OCI-LY7 (cell line): Measurements from ENCODE around the gene CALD1. TPM values are rescaled to one million over a fixed set of nuclear protein-coding genes. Genes with fewer than 3 reads are reported as not detected.
A peak's percentile ranks its signal among the peaks of the same experiment; 100 is the strongest.

ENCODE experiments used
- BruUV-seq: library from RNA; stranded (reverse); fragments of 400-500 nt; replicated peaks from 2 replicates; lab custom pipeline; 2021; lab: Mats Ljungman, UMichigan
- CTCF ChIA-PET: fragments of 300-600 bp; sonication (Branson Sonifier 250); formaldehyde crosslinking; loops from one replicate; lab custom pipeline; 2022; ENCODE audit warnings: antibody characterized with exemption; ENCODE audit not compliant: unreplicated experiment; lab: Charles Lee
- POLR2A ChIA-PET: fragments of 300-600 bp; sonication (Branson Sonifier 250); formaldehyde crosslinking; loops from one replicate; lab custom pipeline; 2022; ENCODE audit warnings: antibody characterized with exemption; lab: Charles Lee
- DNase-seq: peaks from one replicate; pipeline ENCODE4 v3.0.0-alpha.2; 2015; ENCODE audit warnings: low spot score
- H2AFZ ChIP-seq: fragments of 200-600 bp; sonication (generic), shearing (Covaris generic); 2 replicates; pipeline ENCODE4 v1.6.1; 2014; ENCODE audit warnings: mild to moderate bottlenecking, antibody characterized with exemption, low read length, moderate library complexity
- H3K27ac ChIP-seq: fragments of 200-600 bp; sonication (generic); 2 replicates; pipeline ENCODE4 v1.5.1; 2014; ENCODE audit warnings: mixed run types, low read depth, mild to moderate bottlenecking, moderate library complexity, low read length, inconsistent platforms; ENCODE audit not compliant: poor library complexity, severe bottlenecking
- H3K36me3 ChIP-seq: fragments of 200-600 bp; sonication (generic); 2 replicates; pipeline ENCODE4 v1.6.1; 2014; ENCODE audit warnings: mild to moderate bottlenecking, antibody characterized with exemption, low read length, moderate library complexity, mixed read lengths; ENCODE audit not compliant: insufficient read depth
- H3K4me1 ChIP-seq: fragments of 200-600 bp; sonication (generic); 2 replicates; pipeline ENCODE4 v1.5.1; 2014; ENCODE audit warnings: mild to moderate bottlenecking, low read length; ENCODE audit not compliant: insufficient read depth, poor library complexity, severe bottlenecking
- H3K4me2 ChIP-seq: fragments of 200-600 bp; sonication (generic); 2 replicates; pipeline ENCODE4 v1.6.1; 2014; ENCODE audit warnings: mild to moderate bottlenecking, low read length
- H3K4me3 ChIP-seq: fragments of 200-600 bp; sonication (generic); 2 replicates; pipeline ENCODE4 v1.5.1; 2014; ENCODE audit warnings: mild to moderate bottlenecking, low read depth, low read length; ENCODE audit not compliant: poor library complexity, severe bottlenecking
- H3K79me2 ChIP-seq: fragments of 200-600 bp; sonication (generic); 2 replicates; pipeline ENCODE4 v1.6.1; 2016; ENCODE audit warnings: low read depth, mild to moderate bottlenecking, low read length, moderate library complexity, mixed read lengths; ENCODE audit not compliant: insufficient read depth
- H3K9me2 ChIP-seq: fragments of 200-600 bp; sonication (generic); 2 replicates; pipeline ENCODE4 v1.6.1; 2016; ENCODE audit warnings: mild to moderate bottlenecking, low read length, mixed read lengths; ENCODE audit not compliant: insufficient read depth
- H3K9me3 ChIP-seq: fragments of 200-600 bp; sonication (generic); 2 replicates; pipeline ENCODE4 v1.6.1; 2014; ENCODE audit warnings: mild to moderate bottlenecking, mixed run types, low read length, mixed read lengths
- H4K20me1 ChIP-seq: fragments of 200-600 bp; sonication (generic); 2 replicates; pipeline ENCODE4 v1.6.1; 2014; ENCODE audit warnings: mild to moderate bottlenecking, antibody characterized with exemption, low read length, moderate library complexity, mixed read lengths; ENCODE audit not compliant: insufficient read depth
- EZH2phosphoT487 ChIP-seq: fragments of 200-600 bp; sonication (generic); IDR thresholded peaks from 2 replicates; pipeline ENCODE4 v1.6.1; 2018; ENCODE audit warnings: low read depth, borderline replicate concordance, mild to moderate bottlenecking, mixed run types, antibody characterized with exemption, low read length, moderate library complexity, mixed read lengths
- intact Hi-C: fragments of 100-400 bp; cut with micrococcal nuclease; formaldehyde crosslinking; loops from one replicate; pipeline ENCODE4 v1.10.0; 2022; ENCODE audit not compliant: unreplicated experiment
- total RNA-seq, 2 experiments: library from RNA; depleted of rRNA in 1 of 2; stranded (reverse); fragments of >200 nt in 1 of 2; shearing (Covaris generic) in 1 of 2; gene quantifications; 2 replicates each; pipeline ENCODE4 v1.2.3, GENCODE V29; 2014 to 2022
- TF ChIP-seq, protein P1 (sequence below): fragments of 200-600 bp; sonication (generic); conservative IDR thresholded peaks from 2 replicates; pipeline ENCODE4 v1.5.1; 2014; ENCODE audit warnings: mild to moderate bottlenecking, antibody characterized with exemption, low read length, moderate library complexity, mixed read lengths

CALD1 gene
- total RNA-seq, 2 experiments from 2014 or later = 0.25 to 0.49 TPM

DNA sequence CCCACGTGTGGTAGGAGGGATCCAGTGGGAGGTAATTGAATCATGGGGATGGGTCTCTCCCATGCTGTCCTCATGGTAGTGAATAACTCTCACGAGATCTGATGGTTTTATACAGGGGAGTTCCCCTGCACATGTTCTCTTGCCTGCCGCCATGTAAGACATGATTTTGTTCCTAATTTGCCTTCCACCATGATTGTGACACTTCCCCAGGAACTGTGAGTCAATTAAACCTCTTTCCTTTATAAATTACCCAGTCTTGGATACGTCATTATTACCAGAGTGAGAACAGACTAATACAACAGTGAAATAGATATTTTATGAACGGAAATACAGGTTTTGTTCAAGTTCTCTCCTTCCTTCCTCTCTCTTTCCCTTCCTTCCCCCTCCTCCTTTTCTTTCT is 15.8 kb downstream of the CALD1 start:
- POLR2A ChIA-PET = interaction anchor here (0.9 kb wide), 1 partner anchor 19 kb away, joined by 3 read pairs; no protein-coding TSS in a partner anchor

GRCh38 chr7:134798155-134798554 is 18.7 kb downstream of the CALD1 start:
- CTCF ChIA-PET = no interaction called here

More for the DNA sequence above, 15.8 kb downstream of the CALD1 start:
- CTCF ChIA-PET = no interaction called here
- H3K4me2 ChIP-seq = no peak overlapping the region
- no peaks in the 10 kb centered on the region for H3K4me1 ChIP-seq
- BruUV-seq = no TSS peak
- TF ChIP-seq, protein P1, sequence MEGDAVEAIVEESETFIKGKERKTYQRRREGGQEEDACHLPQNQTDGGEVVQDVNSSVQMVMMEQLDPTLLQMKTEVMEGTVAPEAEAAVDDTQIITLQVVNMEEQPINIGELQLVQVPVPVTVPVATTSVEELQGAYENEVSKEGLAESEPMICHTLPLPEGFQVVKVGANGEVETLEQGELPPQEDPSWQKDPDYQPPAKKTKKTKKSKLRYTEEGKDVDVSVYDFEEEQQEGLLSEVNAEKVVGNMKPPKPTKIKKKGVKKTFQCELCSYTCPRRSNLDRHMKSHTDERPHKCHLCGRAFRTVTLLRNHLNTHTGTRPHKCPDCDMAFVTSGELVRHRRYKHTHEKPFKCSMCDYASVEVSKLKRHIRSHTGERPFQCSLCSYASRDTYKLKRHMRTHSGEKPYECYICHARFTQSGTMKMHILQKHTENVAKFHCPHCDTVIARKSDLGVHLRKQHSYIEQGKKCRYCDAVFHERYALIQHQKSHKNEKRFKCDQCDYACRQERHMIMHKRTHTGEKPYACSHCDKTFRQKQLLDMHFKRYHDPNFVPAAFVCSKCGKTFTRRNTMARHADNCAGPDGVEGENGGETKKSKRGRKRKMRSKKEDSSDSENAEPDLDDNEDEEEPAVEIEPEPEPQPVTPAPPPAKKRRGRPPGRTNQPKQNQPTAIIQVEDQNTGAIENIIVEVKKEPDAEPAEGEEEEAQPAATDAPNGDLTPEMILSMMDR = no peak
- no peak for TF ChIP-seq EZH2phosphoT487
- DNase-seq = no peak
- H4K20me1 ChIP-seq = no peaks in the 10 kb centered on the region
- H3K9me3 ChIP-seq = no peaks in the 10 kb centered on the region
- H3K4me3 ChIP-seq = no peak overlapping the region
- no peaks in the 10 kb centered on the region for H3K79me2 ChIP-seq
- no peaks in the 10 kb centered on the region for H3K9me2 ChIP-seq
- no peak overlapping the region for H2AFZ ChIP-seq
- H3K27ac ChIP-seq = no peak overlapping the region
- no peaks in the 10 kb centered on the region for H3K36me3 ChIP-seq
- intact Hi-C loops = no loop called here

DNA sequence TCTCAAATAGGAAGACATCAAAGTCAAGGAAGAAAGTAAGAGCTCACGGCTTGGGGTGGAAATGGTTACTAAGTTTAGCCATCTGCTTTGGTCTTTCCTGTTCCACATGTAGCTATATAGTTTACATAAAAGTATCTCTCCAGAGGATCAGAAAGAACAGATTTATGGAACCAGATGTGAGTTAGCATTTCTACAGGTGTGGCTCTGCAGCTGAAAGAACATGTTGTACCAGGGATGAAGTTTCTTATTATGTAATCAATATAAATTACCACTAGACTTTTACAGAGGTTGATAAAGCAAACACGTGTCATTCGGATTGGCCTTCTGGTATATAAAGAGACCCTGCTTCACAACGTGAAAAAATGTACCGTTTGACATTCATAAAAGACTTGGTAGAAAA is 19.9 kb downstream of the CALD1 start:
- Histone ChIP-seq H3K9me3 (no peaks in the 10 kb centered on the region), H3K4me1 (no peaks in the 10 kb centered on the region), H4K20me1 (no peaks in the 10 kb centered on the region), H2AFZ (0 out of 2 replicates have a peak overlapping the region, but pooled peaks have one; percentile 14), H3K36me3 (no peaks in the 10 kb centered on the region), H3K9me2 (no peaks in the 10 kb centered on the region), H3K79me2 (no peaks in the 10 kb centered on the region), H3K4me3 (no peak overlapping the region), H3K27ac (no peak overlapping the region), H3K4me2 (no peak overlapping the region)
- intact Hi-C loops = no loop called here
- BruUV-seq = no TSS peak
- ChIA-PET CTCF (no interaction called here), POLR2A (interaction anchor here (0.9 kb wide), 1 partner anchor 11 kb away, joined by 3 read pairs; no protein-coding TSS in a partner anchor)
- TF ChIP-seq, protein P1 = no peak
- TF ChIP-seq EZH2phosphoT487 = no peak
- no peak for DNase-seq

More at GRCh38 chr7:134798155-134798554, 18.7 kb downstream of the CALD1 start:
- H2AFZ ChIP-seq = 0 out of 2 replicates have a peak overlapping the region, but pooled peaks have one; percentile 14
- H3K79me2 ChIP-seq = no peaks in the 10 kb centered on the region
- H3K27ac ChIP-seq = no peak overlapping the region
- H3K9me2 ChIP-seq = no peaks in the 10 kb centered on the region
- no peaks in the 10 kb centered on the region for H4K20me1 ChIP-seq
- no peak overlapping the region for H3K4me2 ChIP-seq
- intact Hi-C loops = no loop called here
- H3K4me3 ChIP-seq = no peak overlapping the region
- POLR2A ChIA-PET = interaction anchor here (0.7 to 0.8 kb wide), 2 partner anchors 12 to 39 kb away, joined by 3 read pairs; no protein-coding TSS in a partner anchor
- TF ChIP-seq EZH2phosphoT487 = no peak
- TF ChIP-seq, protein P1 = no peak
- DNase-seq = no peak
- BruUV-seq = no TSS peak
- H3K9me3 ChIP-seq = no peaks in the 10 kb centered on the region
- no peaks in the 10 kb centered on the region for H3K4me1 ChIP-seq
- no peaks in the 10 kb centered on the region for H3K36me3 ChIP-seq
